NOMO-1 treated with dmso at 0.1 percent for 144 hours (cell line): Measurements from ENCODE around the gene ADAMTSL3.
"Not testable (repeated sequence)": the region's sequence is repeated elsewhere in the genome, so short reads cannot be mapped to it uniquely, and the experiment has no call there.

Source experiments
- DNase-seq: peaks from one replicate; lab custom pipeline; 2025; ENCODE audit not compliant: unreplicated experiment; lab: John Stamatoyannopoulos, UW

Gene ADAMTSL3

DNA sequence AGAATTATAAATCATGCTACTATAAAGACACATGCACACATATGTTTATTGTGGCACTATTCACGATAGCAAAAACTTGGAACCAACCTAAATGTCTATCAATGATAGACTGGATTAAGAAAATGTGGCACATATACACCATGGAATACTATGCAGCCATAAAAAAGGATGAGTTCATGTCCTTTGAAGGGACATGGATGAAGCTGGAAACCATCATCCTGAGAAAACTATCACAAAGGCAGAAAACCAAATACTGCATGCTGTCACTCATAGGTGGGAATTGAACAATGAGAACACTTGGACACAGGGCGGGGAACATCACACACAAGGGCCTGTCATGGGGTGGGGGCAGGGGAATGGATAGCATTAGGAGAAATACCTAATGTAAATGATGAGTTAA, 424.1 kb downstream of the ADAMTSL3 start:
- not testable (repeated sequence) for DNase-seq

DNA sequence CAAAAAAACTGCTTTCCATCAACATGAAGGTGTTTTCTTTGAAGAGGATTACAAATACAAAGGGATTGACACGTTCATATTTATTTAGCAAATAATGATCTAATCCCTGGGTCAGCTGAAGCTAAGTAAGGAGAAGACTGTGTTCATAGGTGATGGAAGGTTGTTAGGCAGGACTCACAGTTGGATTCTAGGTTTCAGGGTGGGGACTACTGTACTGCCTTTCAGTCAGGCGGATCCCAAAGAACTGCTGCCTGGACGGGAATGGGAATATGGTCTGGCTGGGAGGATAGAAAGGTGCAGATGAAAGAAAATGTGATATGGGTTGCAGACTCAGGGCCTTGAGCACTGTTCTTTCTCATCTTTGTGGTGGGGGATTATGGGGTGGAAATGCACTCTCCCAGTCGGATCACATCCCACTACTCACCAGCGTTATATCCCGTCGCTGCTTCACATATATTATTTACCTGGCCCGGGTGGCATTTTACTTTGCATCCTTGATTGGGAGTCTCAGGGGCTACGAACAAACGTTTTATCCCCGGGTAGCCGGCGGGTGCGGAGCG, 425.5 kb downstream of the ADAMTSL3 start:
- DNase-seq, result not testable (repeated sequence)

DNA sequence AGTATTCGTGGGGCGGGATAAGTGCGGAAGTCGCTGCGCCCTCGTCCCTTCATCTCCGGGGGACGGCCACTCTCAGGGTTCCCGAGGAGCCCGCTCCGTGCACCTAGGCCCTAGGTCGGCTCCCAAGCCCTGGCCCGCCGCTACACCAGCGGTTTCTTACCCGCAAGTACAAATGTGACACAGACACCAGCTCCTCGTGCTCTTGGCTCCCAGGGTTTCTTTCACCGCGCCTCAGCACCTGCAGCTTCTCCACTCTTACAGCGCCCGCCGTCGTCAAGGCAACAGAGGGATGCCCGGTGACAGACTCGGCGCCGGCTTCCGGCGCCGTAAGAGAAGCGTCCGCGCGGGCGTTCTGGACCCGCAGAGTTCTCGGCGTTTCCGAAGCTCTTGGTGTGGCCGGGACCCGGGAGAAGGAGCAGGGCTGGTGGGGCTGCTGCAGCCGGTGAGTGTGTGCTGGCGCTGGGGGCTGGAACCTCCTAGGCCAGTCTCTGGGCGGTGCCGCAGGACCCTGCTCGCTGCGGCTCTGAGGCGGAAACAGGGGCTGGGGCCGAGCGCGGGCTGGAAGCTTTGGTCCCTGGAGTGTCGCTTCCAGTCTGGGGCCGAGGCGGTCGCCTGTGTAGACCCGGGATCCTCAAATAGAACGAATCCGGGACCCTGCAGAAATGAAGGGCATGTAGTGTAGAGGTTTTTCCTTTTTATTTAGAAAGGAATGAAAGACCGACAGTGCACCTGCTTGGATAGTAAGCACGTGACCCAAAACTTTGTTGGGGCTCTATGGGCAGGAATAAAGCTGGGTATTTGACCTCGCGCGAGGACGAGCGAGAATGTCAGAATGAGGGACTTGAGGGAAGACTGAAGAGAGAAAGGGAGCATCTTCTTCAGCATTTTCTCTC, 426.2 kb downstream of the ADAMTSL3 start:
- no peak for DNase-seq

DNA sequence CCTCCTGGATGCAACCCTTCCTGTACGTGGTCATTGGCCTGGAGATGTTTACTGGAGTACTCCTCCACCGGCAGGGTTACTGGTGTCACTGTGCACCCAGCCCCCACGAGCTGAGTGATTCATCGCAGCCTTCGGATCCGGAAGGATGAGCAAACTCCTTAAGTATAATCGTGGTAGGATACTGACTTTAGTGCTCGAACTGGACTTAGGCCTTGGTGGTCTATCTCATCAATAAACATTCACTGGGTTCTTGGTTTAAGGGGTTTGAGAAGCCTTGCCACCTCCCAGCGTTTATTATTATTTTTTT, 426.8 kb downstream of the ADAMTSL3 start:
- not testable (repeated sequence) for DNase-seq

DNA sequence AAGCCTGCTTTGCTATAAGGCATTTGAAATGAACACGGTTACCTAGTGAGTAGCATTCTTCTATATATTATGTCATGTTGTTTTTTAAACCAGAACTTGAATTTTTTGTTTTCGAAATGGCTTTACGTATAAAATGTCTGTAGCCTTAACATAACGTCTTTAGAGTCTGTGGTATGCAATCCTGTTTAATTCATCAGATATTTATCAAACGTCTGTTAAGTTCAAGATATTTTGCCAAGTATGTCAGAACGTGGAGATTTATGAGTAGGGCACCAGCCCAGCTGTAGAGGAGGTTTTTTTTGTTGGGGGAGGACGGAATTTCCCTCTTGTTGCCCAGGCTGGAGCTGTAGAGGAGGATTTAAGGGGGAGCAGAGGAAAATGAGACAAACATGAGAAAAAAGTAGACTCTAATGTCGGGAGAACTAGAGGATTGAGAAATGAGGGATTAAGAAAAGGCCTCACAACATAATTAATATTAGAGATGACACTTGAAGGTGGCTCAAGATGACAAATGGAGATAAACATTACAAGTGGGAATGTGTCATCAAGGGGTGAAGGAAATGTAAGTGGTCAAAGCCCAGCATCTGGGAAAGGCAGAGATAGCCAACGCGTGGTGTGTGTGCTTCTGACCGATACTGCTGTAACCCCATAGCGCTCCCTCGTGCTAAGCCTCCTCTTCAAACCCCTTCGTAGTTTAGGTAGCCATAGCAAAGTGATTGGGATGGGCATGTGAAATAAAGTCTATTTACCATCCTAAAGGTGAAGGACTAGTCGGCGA, 427.7 kb downstream of the ADAMTSL3 start:
- DNase-seq, result no peak

DNA sequence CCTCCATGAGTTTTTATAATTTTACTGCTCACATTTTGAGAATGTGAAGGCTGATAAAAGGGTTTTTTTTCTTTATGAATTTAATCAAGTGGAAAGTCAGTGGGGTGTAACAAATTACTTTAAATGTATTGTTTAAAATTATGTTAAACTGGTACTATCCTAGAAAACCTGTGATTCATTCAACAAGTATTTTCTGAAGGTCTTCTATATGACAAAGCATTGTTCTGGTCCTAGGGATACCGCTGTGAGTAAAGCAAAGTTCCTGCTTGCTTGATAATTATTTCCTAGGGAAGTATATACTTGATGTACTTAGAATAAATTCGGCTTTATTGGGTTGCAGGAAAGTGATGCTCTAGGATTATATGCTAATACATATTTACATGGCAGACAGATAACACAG, 428.8 kb downstream of the ADAMTSL3 start:
- DNase-seq, result no peak

DNA sequence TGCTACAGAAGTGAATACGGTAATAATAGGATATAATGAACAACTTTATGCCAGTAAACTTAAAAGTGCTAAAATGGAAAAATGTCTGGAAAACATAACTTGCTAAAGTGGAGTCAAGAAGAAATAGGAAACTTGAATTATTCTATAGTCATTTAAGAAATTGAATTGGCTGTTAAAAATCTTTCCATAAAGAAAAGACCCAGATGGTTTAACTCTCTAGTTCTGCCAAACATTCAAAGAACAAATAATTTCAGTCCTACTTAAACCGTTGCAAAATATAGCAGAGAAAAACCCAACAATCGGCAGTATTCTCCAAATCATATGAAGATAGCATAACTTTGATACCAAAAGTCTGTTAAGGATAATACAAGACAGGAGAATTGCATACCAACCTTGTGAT, 432.1 kb downstream of the ADAMTSL3 start:
- not testable (repeated sequence) for DNase-seq
